ENCODE data around the gene SPATA2. TPM values are rescaled to one million over a fixed set of nuclear protein-coding genes. Genes with fewer than 3 reads are reported as not detected.

SPATA2 gene
- total and polyA plus RNA-seq, 4 donors, result 1.2 to 3.4 (median 1.4) TPM

- H3K27ac ChIP-seq (ENCODE audit: low read depth in 1 of 2, low read length in 2 of 2), result no peak overlapping the region
- 21% methylated on average over 15 of the region's 15 CpGs for WGBS
Observed at GRCh38 chr20:49928411-49929141, 13.2 kb upstream of the SPATA2 start.

GRCh38 chr20:49925901-49926454 lies 10.6 kb upstream of the SPATA2 start:
- H3K9me3 ChIP-seq (ENCODE audit: control insufficient read depth in 4 of 4, low read length in 3 of 4), result no peaks in the 10 kb centered on the region
- no peak for TF ChIP-seq REST (IDR thresholded peaks at IDR 0.05)
- TF ChIP-seq TAF1 (conservative IDR thresholded peaks at IDR 0.05), result no peak
- TF ChIP-seq RXRA (IDR thresholded peaks at IDR 0.05), result no peak
- TF ChIP-seq HNF4A (conservative IDR thresholded peaks at IDR 0.05), result no peak
- TF ChIP-seq CTCF (IDR thresholded peaks at IDR 0.05; ENCODE audit: low read depth, low read length, missing input control), result no peak
- TF ChIP-seq HNF4G (IDR thresholded peaks at IDR 0.05), result no peak
- TF ChIP-seq FOXA2 (IDR thresholded peaks at IDR 0.05), result no peak
- no peak for TF ChIP-seq NR2F2 (IDR thresholded peaks at IDR 0.05)
- TF ChIP-seq SP1 (IDR thresholded peaks at IDR 0.05), result no peak
- no peak for TF ChIP-seq GABPA (IDR thresholded peaks at IDR 0.05 in 1 of 2, conservative IDR thresholded peaks at IDR 0.05 in 1 of 2)
- no peak for TF ChIP-seq EGR1 (IDR thresholded peaks at IDR 0.05; ENCODE audit: low read depth in 2 of 2)
- TF ChIP-seq YY1 (IDR thresholded peaks at IDR 0.05), result no peak
- TF ChIP-seq FOXA1 (IDR thresholded peaks at IDR 0.05), result no peak
- TF ChIP-seq ATF3 (IDR thresholded peaks at IDR 0.05), result no peak

More at GRCh38 chr20:49928411-49929141, 13.2 kb upstream of the SPATA2 start:
- H3K9ac ChIP-seq (ENCODE audit: low read depth in 1 of 2, low read length in 2 of 2), result no peak overlapping the region
- H3K9me3 ChIP-seq (ENCODE audit: control insufficient read depth in 4 of 4, low read length in 3 of 4), result no peaks in the 10 kb centered on the region
- peak; percentile 81 for DNase-seq (ENCODE audit: low spot score)
- no peaks in the 10 kb centered on the region for H3K27me3 ChIP-seq (ENCODE audit: control insufficient read depth in 4 of 4, insufficient read depth in 4 of 4, low read length in 3 of 4)
- TF ChIP-seq CTCF (IDR thresholded peaks at IDR 0.05; ENCODE audit: low read depth, low read length, missing input control) (peak; percentile 93), RAD21 (IDR thresholded peaks at IDR 0.05) (peak; percentile 89 to 90), ZBTB33 (IDR thresholded peaks at IDR 0.05) (no peak)
- H3K4me3 ChIP-seq (ENCODE audit: low read depth in 1 of 3, low read length in 3 of 3), result no peak overlapping the region
- H3K36me3 ChIP-seq (ENCODE audit: control insufficient read depth in 4 of 4, insufficient read depth in 3 of 4, low read depth in 1 of 4, low read length in 3 of 4), result no peaks in the 10 kb centered on the region
- H3K4me1 ChIP-seq (ENCODE audit: control insufficient read depth in 4 of 4, insufficient read depth in 4 of 4, low read length in 3 of 4), result peaks cover 2 to 6% (median 5%) of the 10 kb centered on the region in 4 donors

More at GRCh38 chr20:49925901-49926454, 10.6 kb upstream of the SPATA2 start:
- DNase-seq (ENCODE audit: low spot score), result no peak
- Histone ChIP-seq H3K4me3 (ENCODE audit: low read depth in 1 of 3, low read length in 3 of 3) (no peak overlapping the region), H3K4me1 (ENCODE audit: control insufficient read depth in 4 of 4, insufficient read depth in 4 of 4, low read length in 3 of 4) (peaks cover 3 to 9% (median 7%) of the 10 kb centered on the region in 4 donors), H3K9ac (ENCODE audit: low read depth in 1 of 2, low read length in 2 of 2) (no peak overlapping the region), H3K27me3 (ENCODE audit: control insufficient read depth in 4 of 4, insufficient read depth in 4 of 4, low read length in 3 of 4) (no peaks in the 10 kb centered on the region), H3K27ac (ENCODE audit: low read depth in 1 of 2, low read length in 2 of 2) (no peak overlapping the region), H3K36me3 (ENCODE audit: control insufficient read depth in 4 of 4, insufficient read depth in 3 of 4, low read depth in 1 of 4, low read length in 3 of 4) (no peaks in the 10 kb centered on the region)
- WGBS, result 91% methylated on average over 2 of the region's 2 CpGs
